Progenitor cell of endocrine pancreas (in vitro differentiated cells): Measurements from ENCODE around the gene LRRC10B. TPM values are rescaled to one million over a fixed set of nuclear protein-coding genes. Genes with fewer than 3 reads are reported as not detected.

ENCODE experiments used
- DNase-seq: peaks from one replicate; pipeline ENCODE4 v3.0.0; 2021; ENCODE audit warnings: low spot score; ENCODE audit not compliant: unreplicated experiment
- H3K27ac Mint-ChIP-seq: 2 replicates; pipeline ENCODE4 v1.8.0; 2021; ENCODE audit warnings: mild to moderate bottlenecking, moderate library complexity, mixed read lengths
- H3K27me3 Mint-ChIP-seq: 2 replicates; pipeline ENCODE4 v1.8.0; 2021; ENCODE audit warnings: mixed read lengths
- H3K36me3 Mint-ChIP-seq: 2 replicates; pipeline ENCODE4 v1.8.0; 2022; ENCODE audit warnings: mixed read lengths; ENCODE audit not compliant: insufficient read depth
- H3K4me1 Mint-ChIP-seq: 2 replicates; pipeline ENCODE4 v1.8.0; 2021; ENCODE audit warnings: low read depth, mixed read lengths
- H3K4me3 Mint-ChIP-seq: 2 replicates; pipeline ENCODE4 v1.8.0; 2021; ENCODE audit warnings: low read depth, mild to moderate bottlenecking, moderate library complexity, mixed read lengths
- H3K9me3 Mint-ChIP-seq: 2 replicates; pipeline ENCODE4 v1.8.0; 2021; ENCODE audit warnings: low read depth, mixed read lengths
- total RNA-seq: library from RNA; stranded (reverse); gene quantifications from 2 replicates; pipeline ENCODE4 v1.2.1, GENCODE V29; 2021
- TF ChIP-seq, protein P1 (sequence below): fragments of 200-600 bp; sonication (generic); IDR thresholded peaks from one replicate; pipeline ENCODE4 v1.5.0; 2021; ENCODE audit warnings: antibody characterized with exemption, mild to moderate bottlenecking; ENCODE audit not compliant: unreplicated experiment

Gene LRRC10B
- total RNA-seq, 1 donor from 2014 or later, result 2.0 TPM

DNA sequence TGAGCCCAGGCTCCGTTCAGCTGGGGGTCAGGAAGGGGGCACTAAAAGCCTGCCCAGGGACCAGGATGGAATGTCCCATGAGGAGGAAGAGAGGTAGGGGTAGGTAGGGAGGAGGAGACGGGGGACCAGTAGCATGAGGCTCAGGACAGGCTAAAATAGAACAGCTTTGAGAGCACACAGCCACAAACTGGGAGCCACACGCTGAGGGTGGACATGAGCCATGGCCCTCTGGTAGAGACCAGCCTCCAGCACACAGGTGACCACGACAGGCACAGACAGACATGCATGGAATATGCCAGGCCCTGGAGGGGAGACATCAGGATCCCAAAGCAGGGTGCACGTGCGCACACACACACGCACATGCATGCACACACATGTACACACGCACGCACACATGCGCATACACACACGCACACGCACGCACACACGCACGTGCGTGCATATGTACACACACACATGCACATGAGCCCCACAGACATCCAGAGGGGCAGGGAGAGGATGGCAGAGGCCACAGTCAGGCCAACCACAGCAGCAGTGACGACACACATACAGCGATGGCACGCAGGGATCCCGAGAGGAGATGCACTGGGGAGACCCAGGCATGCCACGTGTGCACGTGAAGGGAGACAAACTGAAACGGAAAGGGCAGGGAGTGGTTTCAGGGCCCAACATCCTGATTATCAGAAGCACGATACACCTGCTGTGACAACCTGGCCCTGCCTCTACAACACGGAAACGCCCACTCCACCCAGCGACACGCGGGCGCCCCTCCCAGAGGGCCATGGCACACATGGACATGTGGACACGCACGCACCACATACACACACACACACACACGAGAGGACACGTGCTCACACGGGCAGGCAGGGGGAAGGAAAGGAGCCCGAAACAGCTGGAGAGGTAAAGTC is 25.7 kb downstream of the LRRC10B start:
- no peak for DNase-seq
- Mint-ChIP-seq H3K9me3 (no peaks in the 10 kb centered on the region), H3K27me3 (peaks cover 13% of the 10 kb centered on the region), H3K27ac (peak overlapping the region; percentile 69), H3K4me1 (peaks cover 15% of the 10 kb centered on the region), H3K4me3 (no peak overlapping the region), H3K36me3 (no peaks in the 10 kb centered on the region)
- TF ChIP-seq, protein P1, sequence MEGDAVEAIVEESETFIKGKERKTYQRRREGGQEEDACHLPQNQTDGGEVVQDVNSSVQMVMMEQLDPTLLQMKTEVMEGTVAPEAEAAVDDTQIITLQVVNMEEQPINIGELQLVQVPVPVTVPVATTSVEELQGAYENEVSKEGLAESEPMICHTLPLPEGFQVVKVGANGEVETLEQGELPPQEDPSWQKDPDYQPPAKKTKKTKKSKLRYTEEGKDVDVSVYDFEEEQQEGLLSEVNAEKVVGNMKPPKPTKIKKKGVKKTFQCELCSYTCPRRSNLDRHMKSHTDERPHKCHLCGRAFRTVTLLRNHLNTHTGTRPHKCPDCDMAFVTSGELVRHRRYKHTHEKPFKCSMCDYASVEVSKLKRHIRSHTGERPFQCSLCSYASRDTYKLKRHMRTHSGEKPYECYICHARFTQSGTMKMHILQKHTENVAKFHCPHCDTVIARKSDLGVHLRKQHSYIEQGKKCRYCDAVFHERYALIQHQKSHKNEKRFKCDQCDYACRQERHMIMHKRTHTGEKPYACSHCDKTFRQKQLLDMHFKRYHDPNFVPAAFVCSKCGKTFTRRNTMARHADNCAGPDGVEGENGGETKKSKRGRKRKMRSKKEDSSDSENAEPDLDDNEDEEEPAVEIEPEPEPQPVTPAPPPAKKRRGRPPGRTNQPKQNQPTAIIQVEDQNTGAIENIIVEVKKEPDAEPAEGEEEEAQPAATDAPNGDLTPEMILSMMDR, result no peak

DNA sequence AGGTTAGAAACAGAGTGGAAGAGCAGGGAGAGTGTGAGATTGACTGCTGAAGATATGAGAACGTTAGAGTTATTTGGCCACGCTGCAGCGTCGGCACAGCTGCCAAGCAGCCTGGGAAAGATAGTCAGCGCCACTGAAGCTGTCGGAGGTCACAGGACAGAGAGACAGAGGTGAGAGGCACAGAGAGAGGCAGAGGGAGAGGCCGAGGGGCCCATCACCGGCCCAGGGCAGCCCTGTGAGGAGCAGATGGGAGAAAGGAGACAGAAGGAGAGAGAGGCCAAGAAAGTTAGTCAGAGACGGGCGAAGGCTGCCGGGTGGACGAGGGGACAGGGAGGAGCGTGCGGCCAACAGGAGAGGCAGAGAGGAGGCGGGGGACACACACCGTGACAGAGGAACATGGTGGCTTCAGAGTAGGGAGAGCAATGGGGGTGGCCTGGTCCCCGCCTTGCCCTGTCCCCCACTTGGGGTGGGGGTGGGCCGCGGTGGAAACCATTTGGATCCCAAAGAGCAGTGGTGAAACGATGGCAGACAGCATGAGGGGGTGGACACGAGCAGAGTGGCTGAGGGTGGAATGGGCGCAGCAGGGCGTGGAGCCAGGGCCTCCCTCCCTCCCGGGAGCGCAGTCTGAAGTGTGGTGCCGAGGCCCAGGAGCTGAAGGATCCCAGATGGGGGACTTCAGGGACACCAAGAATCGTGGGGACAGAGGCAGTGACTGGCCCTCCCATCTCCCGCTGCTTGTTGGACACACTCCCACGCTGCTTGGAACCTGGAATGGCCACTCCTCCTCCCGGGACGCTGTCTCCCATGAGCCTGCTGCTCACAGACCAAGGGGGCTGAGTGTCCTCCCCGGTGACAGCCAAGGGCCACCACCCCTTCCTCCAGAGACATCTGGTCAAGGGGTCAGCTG is 26.6 kb downstream of the LRRC10B start:
- Mint-ChIP-seq H3K36me3 (no peaks in the 10 kb centered on the region), H3K9me3 (no peaks in the 10 kb centered on the region), H3K4me1 (peaks cover 15% of the 10 kb centered on the region), H3K27me3 (peaks cover 19% of the 10 kb centered on the region), H3K27ac (peak overlapping the region; percentile 69), H3K4me3 (no peak overlapping the region)
- no peak for DNase-seq
- TF ChIP-seq, protein P1, result no peak

DNA sequence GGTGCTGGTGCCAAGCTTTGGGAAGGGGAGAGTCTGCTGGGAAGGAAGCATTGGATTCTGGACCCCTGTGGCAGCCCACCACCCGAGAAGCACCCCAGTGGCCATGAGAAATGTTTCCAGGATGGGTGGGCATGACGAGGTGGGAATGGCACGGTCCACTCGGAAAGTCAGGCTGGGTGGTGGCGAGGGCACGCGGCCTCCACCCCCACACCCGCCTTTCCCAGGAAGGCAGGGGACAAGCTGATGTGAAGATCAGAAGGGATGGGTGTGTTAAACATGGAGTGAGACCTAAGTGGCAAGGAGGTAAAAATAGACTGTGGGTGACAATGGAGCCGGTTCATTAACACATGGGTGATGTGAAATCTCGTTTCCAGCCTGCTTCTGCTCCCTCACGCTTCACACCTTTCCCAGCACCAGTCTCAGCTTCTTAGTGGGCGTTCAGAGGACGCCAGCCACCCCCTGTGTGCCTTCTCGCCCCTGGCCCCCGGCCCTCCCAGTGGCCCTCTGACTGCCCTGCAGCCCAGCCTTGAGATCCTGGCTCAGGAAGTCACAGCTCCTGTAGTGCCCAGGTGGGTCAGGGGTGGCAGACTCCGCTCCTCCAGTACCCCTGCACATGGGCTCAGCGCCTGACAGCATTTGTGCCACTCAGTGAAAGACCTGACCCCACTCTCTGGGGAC is 27.6 kb downstream of the LRRC10B start:
- H3K27ac Mint-ChIP-seq, result no peak overlapping the region
- no peaks in the 10 kb centered on the region for H3K9me3 Mint-ChIP-seq
- no peak overlapping the region for H3K4me3 Mint-ChIP-seq
- TF ChIP-seq, protein P1, result no peak
- H3K27me3 Mint-ChIP-seq, result peaks cover 19% of the 10 kb centered on the region
- peaks cover 13% of the 10 kb centered on the region for H3K4me1 Mint-ChIP-seq
- H3K36me3 Mint-ChIP-seq, result no peaks in the 10 kb centered on the region
- no peak for DNase-seq

DNA sequence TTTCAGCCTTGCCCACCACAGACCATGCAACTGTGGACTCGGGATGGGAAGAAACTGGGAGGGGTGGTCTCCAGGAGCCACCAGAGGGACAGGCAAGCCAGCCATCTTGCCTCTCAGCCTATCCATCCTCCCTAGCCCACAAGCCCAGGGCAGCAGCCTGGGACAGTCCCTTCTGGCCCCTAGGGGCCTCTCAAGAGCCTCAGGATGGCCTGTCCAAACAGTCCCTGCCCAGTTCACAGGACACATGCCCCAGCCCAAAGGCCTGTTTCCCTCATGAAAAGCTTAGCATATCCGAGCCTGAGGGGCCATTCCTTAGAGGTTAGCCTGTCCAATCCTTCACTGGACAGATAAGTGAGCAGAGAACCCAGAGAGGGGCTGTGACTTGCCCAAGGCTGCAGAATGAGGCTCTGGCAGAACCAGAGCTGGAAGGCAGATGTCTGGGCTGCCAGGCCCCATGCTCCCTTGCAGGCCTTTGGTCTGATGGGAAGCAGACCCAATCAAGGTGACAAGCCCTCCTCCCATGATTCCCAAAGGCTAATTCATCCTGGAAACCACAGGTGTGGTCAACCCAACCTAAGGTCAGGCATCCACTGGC is 28.2 kb downstream of the LRRC10B start:
- TF ChIP-seq, protein P1, result no peak
- no peak for DNase-seq
- peaks cover 19% of the 10 kb centered on the region for H3K27me3 Mint-ChIP-seq
- H3K27ac Mint-ChIP-seq, result no peak overlapping the region
- H3K4me3 Mint-ChIP-seq, result no peak overlapping the region
- peaks cover 16% of the 10 kb centered on the region for H3K4me1 Mint-ChIP-seq
- no peaks in the 10 kb centered on the region for H3K36me3 Mint-ChIP-seq
- H3K9me3 Mint-ChIP-seq, result no peaks in the 10 kb centered on the region
